GM13976 (cell line): ENCODE data around the gene LRRN1.
"Not testable (repeated sequence)": the region's sequence is repeated elsewhere in the genome, so short reads cannot be mapped to it uniquely, and the experiment has no call there.

Experiments used
- DNase-seq: peaks from one replicate; pipeline ENCODE4 v3.0.0; 2012; ENCODE audit warnings: low spot score
- CTCF ChIP-seq: IDR thresholded peaks from 2 replicates; pipeline ENCODE4 v1.5.1; 2012; ENCODE audit warnings: borderline replicate concordance, mild to moderate bottlenecking; ENCODE audit not compliant: insufficient read depth; ENCODE audit errors: extremely low read depth, missing control alignments, control extremely low read depth
- in situ Hi-C: fragments of 300-500 bp; cut with MboI; formaldehyde crosslinking; loops from one replicate; pipeline ENCODE4 v1.12.0; 2022; ENCODE audit warnings: low sequenced_read_pairs, mixed read lengths, inconsistent platforms; ENCODE audit not compliant: unreplicated experiment

The LRRN1 gene

GRCh38 chr3:3860235-3860634 is 61.0 kb downstream of the LRRN1 start:
- DNase-seq = no peak
- in situ Hi-C loops = no loop called here
- TF ChIP-seq CTCF = no peak

- no peak for TF ChIP-seq CTCF
- in situ Hi-C loops = no loop called here
- DNase-seq = no peak
Observed at GRCh38 chr3:3862534-3862933, 63.3 kb downstream of the LRRN1 start.

- DNase-seq = no peak
- in situ Hi-C loops = no loop called here
- TF ChIP-seq CTCF = no peak
Observed at GRCh38 chr3:3875491-3875890, 76.3 kb downstream of the LRRN1 start.

- DNase-seq = no peak
- in situ Hi-C loops = no loop called here
- no peak for TF ChIP-seq CTCF
Observed at GRCh38 chr3:3881050-3881449, 81.8 kb downstream of the LRRN1 start.

- DNase-seq, in situ Hi-C loops: not testable (repeated sequence)
Observed at GRCh38 chr3:3887311-3887710, 88.1 kb downstream of the LRRN1 start.

- in situ Hi-C loops = no loop called here
- TF ChIP-seq CTCF = no peak
- DNase-seq = no peak
Observed at GRCh38 chr3:3893590-3893989, 94.4 kb downstream of the LRRN1 start.
